K562 (cell line): Measurements from ENCODE around the gene CEP135. TPM values are rescaled to one million over a fixed set of nuclear protein-coding genes. Genes with fewer than 3 reads are reported as not detected.

Experiments
- CREB1 ChIP-seq, 2 experiments: sonication (generic) in 1 of 2; formaldehyde crosslinking in 1 of 2; IDR thresholded peaks; 2 replicates each; pipeline versions ENCODE4 v1.6.1 to v1.8.0; 2012 to 2022; ENCODE audit warnings: inconsistent platforms in 1 of 2, mild to moderate bottlenecking in 1 of 2, missing genetic modification reagents in 1 of 2, moderate library complexity in 1 of 2
- EP400 ChIP-seq: fragments of 450-650 bp; IDR thresholded peaks from 2 replicates; pipeline ENCODE4 v1.6.1; 2017; ENCODE audit warnings: antibody characterized with exemption, mild to moderate bottlenecking, moderate library complexity
- ESRRA ChIP-seq: fragments of 450-650 bp; IDR thresholded peaks from 2 replicates; pipeline ENCODE4 v1.6.1; 2014; ENCODE audit warnings: low read depth, mild to moderate bottlenecking, moderate library complexity, borderline replicate concordance
- FOS ChIP-seq: IDR thresholded peaks from 3 replicates; pipeline ENCODE4 v1.6.1; 2011; ENCODE audit not compliant: insufficient read length; ENCODE audit errors: extremely low read depth
- GABPB1 ChIP-seq: sonication (generic); formaldehyde crosslinking; IDR thresholded peaks from 2 replicates; pipeline ENCODE4 v1.8.0; 2022; ENCODE audit warnings: mild to moderate bottlenecking, missing genetic modification reagents
- KDM5B ChIP-seq: fragments of 200-600 bp; sonication (generic); IDR thresholded peaks from 2 replicates; pipeline ENCODE4 v1.6.1; 2012; ENCODE audit warnings: low read depth, mild to moderate bottlenecking, moderate library complexity, low read length, control low read depth, inconsistent platforms; ENCODE audit not compliant: insufficient replicate concordance
- MIER1 ChIP-seq: fragments of 450-650 bp; IDR thresholded peaks from 2 replicates; pipeline ENCODE4 v1.6.1; 2016; ENCODE audit warnings: antibody characterized with exemption, mild to moderate bottlenecking, low read depth
- NCOA1 ChIP-seq: fragments of 450-650 bp; IDR thresholded peaks from 2 replicates; pipeline ENCODE4 v1.6.1; 2016; ENCODE audit warnings: low read depth
- NFIC ChIP-seq: fragments of 450-650 bp; IDR thresholded peaks from 2 replicates; pipeline ENCODE4 v1.6.1; 2017; ENCODE audit warnings: mild to moderate bottlenecking, inconsistent platforms
- SAFB ChIP-seq: fragments of 200-400 bp; formaldehyde crosslinking; IDR thresholded peaks from 2 replicates; pipeline ENCODE4 v1.6.1; 2017; ENCODE audit warnings: low read depth, low read length, borderline replicate concordance
- SP1 ChIP-seq: sonication (generic); formaldehyde crosslinking; IDR thresholded peaks from 2 replicates; pipeline ENCODE4 v1.8.1; 2022; ENCODE audit warnings: mild to moderate bottlenecking, missing genetic modification reagents
- SPI1 ChIP-seq: IDR thresholded peaks from 2 replicates; pipeline ENCODE4 v1.6.1; 2011; ENCODE audit warnings: low read depth, low read length, control low read depth, borderline replicate concordance
- STAG1 ChIP-seq: sonication (generic); formaldehyde crosslinking; IDR thresholded peaks from 2 replicates; pipeline ENCODE4 v1.5.0; 2020; ENCODE audit warnings: missing genetic modification reagents, borderline replicate concordance
- TBP ChIP-seq: optimal IDR thresholded peaks from 2 replicates; pipeline ENCODE3; 2011; ENCODE audit warnings: low read depth, low read length, improper control_type of control experiment
- ZNF121 ChIP-seq: sonication (generic); formaldehyde crosslinking; conservative IDR thresholded peaks from 2 replicates; pipeline ENCODE4 v1.8.0; 2022; ENCODE audit warnings: missing genetic modification reagents
- ZNF263 ChIP-seq: sonication (generic); formaldehyde crosslinking; IDR thresholded peaks from 2 replicates; pipeline ENCODE4 v1.8.0; 2022; ENCODE audit warnings: mild to moderate bottlenecking, missing genetic modification reagents, borderline replicate concordance
- ZNF785 ChIP-seq: fragments of 250-450 bp; sonication (Bioruptor Pico); IDR thresholded peaks from 2 replicates; pipeline ENCODE4 v1.4.0; 2020; ENCODE audit warnings: mild to moderate bottlenecking
- polyA plus RNA-seq, 8 experiments: library from polyadenylated mRNA; depleted of rRNA in 4 of 8; stranded (reverse) in 5 of 8; unstranded in 3 of 8; fragments of >200 nt; fragmentation: Nextera tagmentation in 2 of 8; fragmentation: Illumina TruSeq in 1 of 8; extraction: Ambion mirVana in 2 of 8; extraction: Trizol in 1 of 8; gene quantifications; 2 replicates each; pipeline versions ENCODE4 v1.2.1 to v1.2.3, GENCODE V29; 2011 to 2014; ENCODE audit warnings: inconsistent platforms in 1 of 8, missing spikeins in 1 of 8
- total RNA-seq, 7 experiments: library from RNA; depleted of rRNA in 6 of 7; stranded (reverse); fragments of >200 nt in 6 of 7; fragmentation: Illumina TruSeq in 2 of 7; extraction: Trizol in 2 of 7; gene quantifications; 2 replicates each; pipeline versions ENCODE4 v1.2.1 to v1.2.3, GENCODE V29; 2011 to 2021; ENCODE audit warnings: low replicate concordance in 1 of 7
- TF ChIP-seq, protein P1 (sequence below): fragments of 450-650 bp; IDR thresholded peaks from 2 replicates; pipeline ENCODE4 v1.6.1; 2016; ENCODE audit warnings: low read depth, mild to moderate bottlenecking, moderate library complexity
- TF ChIP-seq, protein P2 (sequence below): sonication (generic); formaldehyde crosslinking; IDR thresholded peaks from 2 replicates; pipeline ENCODE4 v1.8.1; 2022; ENCODE audit warnings: missing genetic modification reagents
- TF ChIP-seq, protein P3 (sequence below): sonication (generic); formaldehyde crosslinking; IDR thresholded peaks from 2 replicates; pipeline ENCODE4 v1.9.0; 2022; ENCODE audit warnings: mild to moderate bottlenecking, missing genetic modification reagents
- TF ChIP-seq, protein P4 (sequence below): fragments of 250-450 bp; sonication (Bioruptor Pico); IDR thresholded peaks from 2 replicates; pipeline ENCODE4 v1.5.0; 2021; ENCODE audit warnings: mild to moderate bottlenecking, borderline replicate concordance

Gene CEP135
- total and polyA plus RNA-seq, 9 of the 15 experiments (the other 6 are each of a cell fraction or from before 2014, with no cell fraction given), result 3.1 to 18.9 (median 15.3) TPM

DNA sequence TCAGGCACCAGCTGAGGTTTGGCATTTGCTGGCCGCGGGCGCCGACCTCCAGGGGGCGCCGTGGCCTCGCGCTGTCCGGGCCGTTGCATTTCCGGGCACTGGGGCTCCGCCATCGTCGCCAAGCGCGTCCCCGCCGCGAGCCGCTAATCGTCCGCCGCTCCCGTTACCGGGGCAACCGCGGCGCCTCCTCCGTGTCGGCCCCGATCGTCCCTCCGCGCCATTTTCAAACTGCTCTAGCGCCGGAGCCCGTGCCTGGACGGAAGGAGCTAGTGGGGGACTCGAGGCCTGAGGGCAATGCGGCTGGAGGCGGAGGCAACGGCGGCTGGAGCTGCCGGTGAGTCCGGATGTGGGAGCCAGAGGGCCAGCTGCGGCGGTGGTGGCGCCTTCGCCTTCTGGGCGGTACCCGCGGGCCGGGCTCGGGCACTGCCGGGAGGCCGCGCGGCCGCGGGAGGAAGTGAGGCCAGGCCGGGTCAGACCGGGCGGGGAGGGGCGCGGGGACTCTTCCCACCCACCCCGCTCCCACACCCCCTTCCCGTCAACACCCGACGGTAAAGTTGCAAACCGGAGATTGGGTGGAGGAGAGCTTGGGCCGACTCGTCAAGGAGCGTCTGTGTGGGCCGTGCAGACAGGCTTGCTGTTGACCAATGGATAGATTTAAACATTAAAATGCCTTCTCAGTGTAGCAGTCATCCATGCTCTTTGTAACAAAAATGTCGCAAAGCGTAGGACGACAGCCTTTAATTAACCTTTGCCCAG lies at the start of gene CEP135 (continued):
- no peak for TF ChIP-seq ZNF121
- peak; percentile 81; the same call in 1 of the 2 replicates for TF ChIP-seq SPI1
- TF ChIP-seq ZNF785, result no peak
- TF ChIP-seq EP400, result peak; percentile 96
- peak; percentile 18 for TF ChIP-seq TBP
- TF ChIP-seq ESRRA, result peak; percentile 65
- TF ChIP-seq, protein P1, sequence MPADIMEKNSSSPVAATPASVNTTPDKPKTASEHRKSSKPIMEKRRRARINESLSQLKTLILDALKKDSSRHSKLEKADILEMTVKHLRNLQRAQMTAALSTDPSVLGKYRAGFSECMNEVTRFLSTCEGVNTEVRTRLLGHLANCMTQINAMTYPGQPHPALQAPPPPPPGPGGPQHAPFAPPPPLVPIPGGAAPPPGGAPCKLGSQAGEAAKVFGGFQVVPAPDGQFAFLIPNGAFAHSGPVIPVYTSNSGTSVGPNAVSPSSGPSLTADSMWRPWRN, result no peak
- TF ChIP-seq FOS, result no peak
- no peak; the same call in 1 of the 2 replicates for TF ChIP-seq CREB1 (IDR thresholded peaks at IDR 0.05)
- peak; percentile 48 for TF ChIP-seq CREB1 (CRISPR knock-in tag; IDR thresholded peaks at IDR 0.05)
- TF ChIP-seq, protein P2, sequence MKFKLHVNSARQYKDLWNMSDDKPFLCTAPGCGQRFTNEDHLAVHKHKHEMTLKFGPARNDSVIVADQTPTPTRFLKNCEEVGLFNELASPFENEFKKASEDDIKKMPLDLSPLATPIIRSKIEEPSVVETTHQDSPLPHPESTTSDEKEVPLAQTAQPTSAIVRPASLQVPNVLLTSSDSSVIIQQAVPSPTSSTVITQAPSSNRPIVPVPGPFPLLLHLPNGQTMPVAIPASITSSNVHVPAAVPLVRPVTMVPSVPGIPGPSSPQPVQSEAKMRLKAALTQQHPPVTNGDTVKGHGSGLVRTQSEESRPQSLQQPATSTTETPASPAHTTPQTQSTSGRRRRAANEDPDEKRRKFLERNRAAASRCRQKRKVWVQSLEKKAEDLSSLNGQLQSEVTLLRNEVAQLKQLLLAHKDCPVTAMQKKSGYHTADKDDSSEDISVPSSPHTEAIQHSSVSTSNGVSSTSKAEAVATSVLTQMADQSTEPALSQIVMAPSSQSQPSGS (CRISPR knock-in tag), result no peak
- TF ChIP-seq KDM5B, result peak; percentile 67
- TF ChIP-seq NFIC, result peak; percentile 56; the same call in 1 of the 2 replicates
- peak; percentile 43; the same call in 1 of the 2 replicates for TF ChIP-seq SAFB
- TF ChIP-seq NCOA1, result peak; percentile 47; the same call in 1 of the 2 replicates
- TF ChIP-seq, protein P3, sequence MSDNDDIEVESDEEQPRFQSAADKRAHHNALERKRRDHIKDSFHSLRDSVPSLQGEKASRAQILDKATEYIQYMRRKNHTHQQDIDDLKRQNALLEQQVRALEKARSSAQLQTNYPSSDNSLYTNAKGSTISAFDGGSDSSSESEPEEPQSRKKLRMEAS (CRISPR knock-in tag), result peak; percentile 82
- TF ChIP-seq GABPB1, result peak; percentile 87
- peak; percentile 41; the same call in 1 of the 2 replicates for TF ChIP-seq STAG1 (CRISPR knock-in tag)
- TF ChIP-seq, protein P4, sequence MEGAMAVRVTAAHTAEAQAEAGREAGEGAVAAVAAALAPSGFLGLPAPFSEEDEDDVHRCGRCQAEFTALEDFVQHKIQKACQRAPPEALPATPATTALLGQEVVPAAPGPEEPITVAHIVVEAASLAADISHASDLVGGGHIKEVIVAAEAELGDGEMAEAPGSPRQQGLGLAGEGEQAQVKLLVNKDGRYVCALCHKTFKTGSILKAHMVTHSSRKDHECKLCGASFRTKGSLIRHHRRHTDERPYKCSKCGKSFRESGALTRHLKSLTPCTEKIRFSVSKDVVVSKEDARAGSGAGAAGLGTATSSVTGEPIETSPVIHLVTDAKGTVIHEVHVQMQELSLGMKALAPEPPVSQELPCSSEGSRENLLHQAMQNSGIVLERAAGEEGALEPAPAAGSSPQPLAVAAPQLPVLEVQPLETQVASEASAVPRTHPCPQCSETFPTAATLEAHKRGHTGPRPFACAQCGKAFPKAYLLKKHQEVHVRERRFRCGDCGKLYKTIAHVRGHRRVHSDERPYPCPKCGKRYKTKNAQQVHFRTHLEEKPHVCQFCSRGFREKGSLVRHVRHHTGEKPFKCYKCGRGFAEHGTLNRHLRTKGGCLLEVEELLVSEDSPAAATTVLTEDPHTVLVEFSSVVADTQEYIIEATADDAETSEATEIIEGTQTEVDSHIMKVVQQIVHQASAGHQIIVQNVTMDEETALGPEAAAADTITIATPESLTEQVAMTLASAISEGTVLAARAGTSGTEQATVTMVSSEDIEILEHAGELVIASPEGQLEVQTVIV (CRISPR knock-in tag), result no peak
- no peak for TF ChIP-seq MIER1
- peak; percentile 37; the same call in 1 of the 2 replicates for TF ChIP-seq ZNF263
- TF ChIP-seq SP1 (CRISPR knock-in tag), result peak; percentile 55; the same call in 1 of the 2 replicates
